AG04450 (cell line): ENCODE results near the gene G0S2. TPM values are rescaled to one million over a fixed set of nuclear protein-coding genes. Genes with fewer than 3 reads are reported as not detected.

Experiments used
- CTCF ChIA-PET: fragments of 300-600, 350-600 bp; formaldehyde crosslinking; extraction: SDS; loops from one replicate; lab custom pipeline; 2022; ENCODE audit warnings: antibody characterized with exemption, inconsistent platforms; lab: Charles Lee
- POLR2A ChIA-PET: fragments of 350-600 bp; formaldehyde crosslinking; extraction: SDS; loops from one replicate; lab custom pipeline; 2021; ENCODE audit warnings: antibody characterized with exemption, inconsistent platforms; lab: Yijun Ruan, JAX
- DNase-seq: peaks from one replicate; pipeline ENCODE4 v3.0.0-alpha.2; 2011; ENCODE audit warnings: low read depth, low spot score
- H3K27ac ChIP-seq: one replicate; pipeline ENCODE4 v1.5.1; 2012; ENCODE audit warnings: low read depth, low read length, control low read depth
- H3K27me3 ChIP-seq: one replicate; pipeline ENCODE4 v1.6.0; 2012; ENCODE audit warnings: low read length; ENCODE audit not compliant: control insufficient read depth, insufficient read depth
- H3K4me3 ChIP-seq: 2 replicates; pipeline ENCODE4 v1.5.1; 2011; ENCODE audit warnings: mild to moderate bottlenecking, low read depth, low read length, control low read depth
- H3K9me3 ChIP-seq: 2 replicates; pipeline ENCODE4 v1.5.1; 2012; ENCODE audit warnings: low read length; ENCODE audit not compliant: control insufficient read depth, insufficient read depth
- polyA plus RNA-seq: library from polyadenylated mRNA; depleted of rRNA; stranded (reverse); fragments of >200 nt; gene quantifications from 2 replicates; pipeline ENCODE4 v1.2.3, GENCODE V29; 2011
- TF ChIP-seq, protein P1 (sequence below): IDR thresholded peaks from 2 replicates; pipeline ENCODE4 v1.5.1; 2011; ENCODE audit warnings: low read depth, low read length, control low read depth, inconsistent platforms

The G0S2 gene
- polyA plus RNA-seq, 1 experiment, result 3.5 TPM

DNA sequence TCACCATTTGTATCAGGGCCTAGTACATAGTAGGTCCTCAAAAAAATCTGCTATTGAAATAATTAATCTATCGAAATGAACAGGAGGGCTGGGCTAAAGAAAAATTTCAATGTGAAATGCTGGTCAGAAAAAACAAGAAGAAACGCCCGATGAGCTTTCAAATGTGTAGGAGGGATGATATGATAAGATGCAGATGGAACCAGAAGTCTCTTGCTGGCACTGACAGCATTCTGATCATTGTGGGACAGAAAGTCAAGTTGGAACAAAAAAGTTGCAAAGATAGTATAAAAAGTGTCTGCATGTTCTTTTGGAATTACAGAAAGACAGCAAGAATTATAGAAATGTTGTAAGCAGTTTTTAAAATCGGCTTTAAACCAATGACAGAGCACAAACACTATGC lies 11.1 kb downstream of the G0S2 start:
- H3K27me3 ChIP-seq, result no peaks in the 10 kb centered on the region
- CTCF ChIA-PET, result interaction anchor here (1.5 kb wide), 1 partner anchor 118 kb away, joined by 4 read pairs; no protein-coding TSS in a partner anchor
- no peak for DNase-seq
- H3K27ac ChIP-seq, result no peak overlapping the region
- no peak overlapping the region for H3K4me3 ChIP-seq
- no peaks in the 10 kb centered on the region for H3K9me3 ChIP-seq
- POLR2A ChIA-PET, result no interaction called here
- TF ChIP-seq, protein P1, sequence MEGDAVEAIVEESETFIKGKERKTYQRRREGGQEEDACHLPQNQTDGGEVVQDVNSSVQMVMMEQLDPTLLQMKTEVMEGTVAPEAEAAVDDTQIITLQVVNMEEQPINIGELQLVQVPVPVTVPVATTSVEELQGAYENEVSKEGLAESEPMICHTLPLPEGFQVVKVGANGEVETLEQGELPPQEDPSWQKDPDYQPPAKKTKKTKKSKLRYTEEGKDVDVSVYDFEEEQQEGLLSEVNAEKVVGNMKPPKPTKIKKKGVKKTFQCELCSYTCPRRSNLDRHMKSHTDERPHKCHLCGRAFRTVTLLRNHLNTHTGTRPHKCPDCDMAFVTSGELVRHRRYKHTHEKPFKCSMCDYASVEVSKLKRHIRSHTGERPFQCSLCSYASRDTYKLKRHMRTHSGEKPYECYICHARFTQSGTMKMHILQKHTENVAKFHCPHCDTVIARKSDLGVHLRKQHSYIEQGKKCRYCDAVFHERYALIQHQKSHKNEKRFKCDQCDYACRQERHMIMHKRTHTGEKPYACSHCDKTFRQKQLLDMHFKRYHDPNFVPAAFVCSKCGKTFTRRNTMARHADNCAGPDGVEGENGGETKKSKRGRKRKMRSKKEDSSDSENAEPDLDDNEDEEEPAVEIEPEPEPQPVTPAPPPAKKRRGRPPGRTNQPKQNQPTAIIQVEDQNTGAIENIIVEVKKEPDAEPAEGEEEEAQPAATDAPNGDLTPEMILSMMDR, result no peak

GRCh38 chr1:209688746-209689234 lies 13.6 kb downstream of the G0S2 start:
- TF ChIP-seq, protein P1, result no peak
- H3K9me3 ChIP-seq, result no peaks in the 10 kb centered on the region
- no peak overlapping the region for H3K4me3 ChIP-seq
- H3K27ac ChIP-seq, result no peak overlapping the region
- peak; percentile 16 for DNase-seq
- CTCF ChIA-PET, result interaction anchor here (0.6 to 8.6 kb wide), 9 partner anchors 14 to 1726 kb away, joined by 3 to 159 read pairs (median 6); partner anchors contain the start of genes CAMK1G and LAMB3
- H3K27me3 ChIP-seq, result no peaks in the 10 kb centered on the region
- POLR2A ChIA-PET, result no interaction called here

DNA sequence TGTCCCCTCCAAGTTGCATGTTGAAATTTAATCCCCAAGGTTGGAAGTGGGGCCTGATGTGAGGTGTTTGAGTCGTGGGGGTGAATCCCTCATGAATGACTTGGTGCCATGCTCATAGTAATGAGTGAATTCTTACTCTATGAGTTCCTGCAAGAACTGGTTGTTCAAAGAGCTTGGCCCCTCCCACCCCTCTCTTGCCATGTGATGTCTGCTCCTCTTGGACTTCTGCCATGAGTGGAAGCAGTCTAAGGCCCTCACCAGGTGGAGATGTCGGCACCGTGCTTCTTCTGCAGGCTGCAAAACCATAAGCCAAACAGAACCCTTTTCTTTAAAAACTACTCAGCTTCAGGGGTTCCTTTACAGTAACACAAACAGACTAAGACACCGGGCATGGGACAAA lies 14.3 kb downstream of the G0S2 start:
- no peak for DNase-seq
- POLR2A ChIA-PET, result no interaction called here
- H3K27ac ChIP-seq, result no peak overlapping the region

DNA sequence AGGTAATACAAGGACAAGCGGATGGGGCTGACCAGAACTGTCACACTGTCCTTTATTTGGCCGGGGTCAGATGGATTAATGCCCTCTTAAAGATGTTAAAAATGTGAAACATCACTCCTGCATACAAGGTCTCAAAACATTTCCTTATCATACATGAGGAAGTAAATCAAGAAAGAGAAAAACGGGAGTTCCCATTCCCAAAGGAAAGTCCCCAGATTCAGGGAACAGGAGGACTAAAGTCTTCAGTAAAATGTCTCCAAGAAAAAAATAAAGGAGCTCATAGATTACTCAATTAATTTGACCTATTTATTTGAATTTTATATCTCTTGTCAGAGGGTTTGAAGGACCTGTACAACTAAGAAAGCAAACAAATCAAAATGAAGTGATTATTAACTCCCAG lies 16.0 kb downstream of the G0S2 start:
- no peak overlapping the region for H3K4me3 ChIP-seq
- no peak overlapping the region for H3K27ac ChIP-seq
- ChIA-PET POLR2A (no interaction called here), CTCF (interaction anchor here (1.3 to 8.6 kb wide), 9 partner anchors 9 to 124 kb away, joined by 3 to 159 read pairs (median 19); partner anchors contain the start of gene CAMK1G)
- no peaks in the 10 kb centered on the region for H3K9me3 ChIP-seq
- no peak for DNase-seq
- TF ChIP-seq, protein P1, result no peak
- no peaks in the 10 kb centered on the region for H3K27me3 ChIP-seq

More for the DNA sequence above, 14.3 kb downstream of the G0S2 start:
- CTCF ChIA-PET, result interaction anchor here (1.4 to 8.6 kb wide), 6 partner anchors 15 to 123 kb away, joined by 4 to 159 read pairs (median 7); partner anchors contain the start of gene CAMK1G
- H3K27me3 ChIP-seq, result no peaks in the 10 kb centered on the region
- H3K4me3 ChIP-seq, result no peak overlapping the region
- TF ChIP-seq, protein P1, result no peak
- no peaks in the 10 kb centered on the region for H3K9me3 ChIP-seq

DNA sequence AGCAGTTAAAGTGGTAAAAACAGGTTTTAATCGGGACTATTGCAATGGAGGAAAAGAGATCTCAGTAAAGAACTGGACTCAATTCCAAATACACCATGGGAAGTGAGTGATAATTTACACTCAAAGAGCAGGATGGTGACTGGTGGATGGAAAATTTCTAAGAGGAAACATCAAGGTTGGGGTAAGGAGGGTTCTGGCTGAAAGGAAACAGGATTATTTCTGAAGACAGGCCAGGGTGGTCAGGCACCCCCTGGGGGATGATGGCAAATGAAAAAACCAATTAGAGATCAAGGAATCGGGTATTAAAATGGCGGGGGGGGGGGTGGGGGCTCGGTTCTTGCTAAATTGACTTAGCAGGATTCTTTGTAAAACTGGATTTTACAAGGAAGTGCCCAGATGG lies 17.1 kb downstream of the G0S2 start:
- POLR2A ChIA-PET, result interaction anchor here (1.0 kb wide), 1 partner anchor 123 kb away, joined by 3 read pairs; no protein-coding TSS in a partner anchor
- CTCF ChIA-PET, result interaction anchor here (0.5 to 8.6 kb wide), 17 partner anchors 10 to 1602 kb away, joined by 3 to 159 read pairs (median 5); partner anchors contain the start of genes CAMK1G and LAMB3
- no peak for DNase-seq
- Histone ChIP-seq H3K4me3 (no peak overlapping the region), H3K27ac (no peak overlapping the region), H3K27me3 (no peaks in the 10 kb centered on the region), H3K9me3 (no peaks in the 10 kb centered on the region)
- TF ChIP-seq, protein P1, result no peak
